OCI-LY1 (cell line): Measurements from ENCODE around the gene ZNF396.

Experiments
- EZH2 ChIP-seq: fragments of 200-600 bp; sonication (generic), shearing (Covaris generic); IDR thresholded peaks from 2 replicates; pipeline ENCODE4 v1.8.0; 2017; ENCODE audit warnings: borderline replicate concordance, mixed run types, mild to moderate bottlenecking, antibody characterized with exemption, low read length, moderate library complexity, mixed read lengths
- TF ChIP-seq, protein P1 (sequence below): fragments of 200-600 bp; sonication (generic), shearing (Covaris generic); IDR thresholded peaks from 2 replicates; pipeline ENCODE4 v1.5.1; 2017; ENCODE audit warnings: mild to moderate bottlenecking, antibody characterized with exemption, low read length, moderate library complexity, mixed read lengths

DNA sequence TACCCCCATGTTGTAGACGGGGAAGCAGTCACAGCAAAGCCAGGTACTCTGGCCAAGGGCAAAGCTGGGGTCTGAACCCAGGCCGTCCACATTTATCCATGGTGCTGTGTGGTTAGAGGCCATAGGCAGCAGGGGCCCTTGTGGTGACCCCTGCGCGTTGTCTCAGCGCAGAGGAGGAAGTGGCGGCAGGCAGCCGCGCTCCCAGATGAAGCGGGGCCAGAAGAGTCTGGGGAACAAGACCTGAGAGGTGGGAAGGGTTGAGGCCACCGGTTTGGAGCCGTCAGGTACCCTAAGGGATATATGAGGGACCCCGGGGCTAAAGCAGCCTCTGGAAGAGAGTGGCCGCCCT lies 770 bp downstream of the ZNF396 start:
- TF ChIP-seq, protein P1, sequence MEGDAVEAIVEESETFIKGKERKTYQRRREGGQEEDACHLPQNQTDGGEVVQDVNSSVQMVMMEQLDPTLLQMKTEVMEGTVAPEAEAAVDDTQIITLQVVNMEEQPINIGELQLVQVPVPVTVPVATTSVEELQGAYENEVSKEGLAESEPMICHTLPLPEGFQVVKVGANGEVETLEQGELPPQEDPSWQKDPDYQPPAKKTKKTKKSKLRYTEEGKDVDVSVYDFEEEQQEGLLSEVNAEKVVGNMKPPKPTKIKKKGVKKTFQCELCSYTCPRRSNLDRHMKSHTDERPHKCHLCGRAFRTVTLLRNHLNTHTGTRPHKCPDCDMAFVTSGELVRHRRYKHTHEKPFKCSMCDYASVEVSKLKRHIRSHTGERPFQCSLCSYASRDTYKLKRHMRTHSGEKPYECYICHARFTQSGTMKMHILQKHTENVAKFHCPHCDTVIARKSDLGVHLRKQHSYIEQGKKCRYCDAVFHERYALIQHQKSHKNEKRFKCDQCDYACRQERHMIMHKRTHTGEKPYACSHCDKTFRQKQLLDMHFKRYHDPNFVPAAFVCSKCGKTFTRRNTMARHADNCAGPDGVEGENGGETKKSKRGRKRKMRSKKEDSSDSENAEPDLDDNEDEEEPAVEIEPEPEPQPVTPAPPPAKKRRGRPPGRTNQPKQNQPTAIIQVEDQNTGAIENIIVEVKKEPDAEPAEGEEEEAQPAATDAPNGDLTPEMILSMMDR = no peak
- no peak for TF ChIP-seq EZH2
